ENCODE measurements around the gene SF3A1. TPM values are rescaled to one million over a fixed set of nuclear protein-coding genes. Genes with fewer than 3 reads are reported as not detected.

Gene SF3A1
- total and polyA plus RNA-seq, 2 of the 8 experiments (the other 6 are each of a cell fraction or from before 2014, with no cell fraction given) = 27.8 to 285 TPM

DNA sequence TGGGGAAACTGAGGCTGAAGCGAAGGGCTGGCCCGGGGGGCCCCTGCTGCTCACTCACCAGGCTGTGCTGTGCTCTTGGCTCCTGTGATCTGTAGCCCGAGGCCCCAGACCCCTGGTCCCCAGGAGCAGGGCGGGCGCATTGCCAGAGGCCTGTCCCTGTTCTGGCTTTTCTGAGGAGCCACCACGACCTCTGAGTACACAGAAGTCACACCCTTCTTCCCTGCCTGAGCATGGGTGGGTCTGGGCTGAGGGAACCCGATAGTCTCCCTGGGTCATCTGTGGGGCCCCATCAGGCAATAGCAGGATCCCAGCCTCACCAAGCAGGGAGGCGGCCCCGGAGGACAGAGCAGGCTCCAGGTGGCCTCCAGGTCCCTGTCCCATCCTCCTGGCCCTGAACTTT, 72.5 kb downstream of the SF3A1 start (continued):
- TF ChIP-seq RXRA (IDR thresholded peaks at IDR 0.05; ENCODE audit: insufficient read depth, low read depth, low read length) (no peak), SIX5 (IDR thresholded peaks at IDR 0.05; ENCODE audit: low read depth, low read length) (no peak), POLR2A (IDR thresholded peaks at IDR 0.05; ENCODE audit: control extremely low read depth in 1 of 2, low read depth in 2 of 2, low read length in 2 of 2) (no peak)
